ENCODE results near the gene PLAC1. TPM values are rescaled to one million over a fixed set of nuclear protein-coding genes. Genes with fewer than 3 reads are reported as not detected.

PLAC1 gene
- total RNA-seq, 4 donors from 2014 or later = 1.9 TPM; not detected in 3

DNA sequence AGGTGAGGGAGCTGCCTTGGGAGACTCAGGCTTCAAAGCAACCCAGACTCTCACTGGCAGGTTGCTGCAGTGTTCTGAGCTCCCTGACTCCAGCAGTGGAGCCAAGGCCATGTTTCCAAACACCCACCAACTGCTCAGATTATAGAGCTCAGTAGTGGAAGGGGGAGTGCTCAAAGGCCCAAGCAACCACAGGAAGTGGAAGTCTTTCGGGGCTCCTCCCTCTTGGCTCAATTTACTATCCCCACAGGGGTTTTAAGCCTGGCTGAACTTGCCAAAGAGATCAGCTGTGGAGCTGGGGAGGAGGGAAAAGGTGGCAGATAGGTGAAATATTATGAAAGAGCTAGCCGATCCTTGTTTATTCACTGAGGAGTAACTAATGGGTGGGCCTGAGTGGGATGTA, 115.8 kb downstream of the PLAC1 start:
- peaks cover 2 to 25% of the 10 kb centered on the region in 2 donors for H3K27me3 ChIP-seq
- intact Hi-C loops (cut with DNase I; ENCODE audit: low total_unique reads) = no loop called here
- no peaks in the 10 kb centered on the region for H3K36me3 ChIP-seq
- H3K27ac ChIP-seq = peak overlapping the region in 1 of 2 donors; percentile 1
- no peak for TF ChIP-seq POLR2A (IDR thresholded peaks at IDR 0.05)
- TF ChIP-seq, protein P1, sequence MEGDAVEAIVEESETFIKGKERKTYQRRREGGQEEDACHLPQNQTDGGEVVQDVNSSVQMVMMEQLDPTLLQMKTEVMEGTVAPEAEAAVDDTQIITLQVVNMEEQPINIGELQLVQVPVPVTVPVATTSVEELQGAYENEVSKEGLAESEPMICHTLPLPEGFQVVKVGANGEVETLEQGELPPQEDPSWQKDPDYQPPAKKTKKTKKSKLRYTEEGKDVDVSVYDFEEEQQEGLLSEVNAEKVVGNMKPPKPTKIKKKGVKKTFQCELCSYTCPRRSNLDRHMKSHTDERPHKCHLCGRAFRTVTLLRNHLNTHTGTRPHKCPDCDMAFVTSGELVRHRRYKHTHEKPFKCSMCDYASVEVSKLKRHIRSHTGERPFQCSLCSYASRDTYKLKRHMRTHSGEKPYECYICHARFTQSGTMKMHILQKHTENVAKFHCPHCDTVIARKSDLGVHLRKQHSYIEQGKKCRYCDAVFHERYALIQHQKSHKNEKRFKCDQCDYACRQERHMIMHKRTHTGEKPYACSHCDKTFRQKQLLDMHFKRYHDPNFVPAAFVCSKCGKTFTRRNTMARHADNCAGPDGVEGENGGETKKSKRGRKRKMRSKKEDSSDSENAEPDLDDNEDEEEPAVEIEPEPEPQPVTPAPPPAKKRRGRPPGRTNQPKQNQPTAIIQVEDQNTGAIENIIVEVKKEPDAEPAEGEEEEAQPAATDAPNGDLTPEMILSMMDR (IDR thresholded peaks at IDR 0.05) = no peak
- no peaks in the 10 kb centered on the region for H3K4me1 ChIP-seq
- no peak overlapping the region for H3K4me3 ChIP-seq
- no peak for DNase-seq
- no peaks in the 10 kb centered on the region for H3K9me3 ChIP-seq

DNA sequence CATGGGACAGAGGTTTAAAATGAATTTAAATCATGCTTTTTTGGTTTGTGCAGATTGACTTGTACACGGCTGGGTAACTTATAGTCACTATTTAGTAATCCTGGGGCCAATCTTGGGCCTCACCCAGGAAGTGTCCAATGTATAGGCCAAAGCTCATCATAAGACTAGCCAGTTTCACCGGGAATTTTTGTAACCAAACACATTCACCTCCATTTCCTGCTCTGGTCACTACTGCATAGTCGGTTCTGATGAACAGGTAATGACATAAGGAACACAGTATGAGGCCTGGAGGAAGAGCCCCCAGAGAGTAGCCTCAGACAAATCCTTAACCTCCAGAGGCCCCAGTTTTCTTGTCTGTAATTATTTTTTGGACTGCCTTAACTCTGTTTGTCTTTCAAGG, 116.4 kb downstream of the PLAC1 start:
- no peak overlapping the region for H3K4me3 ChIP-seq
- H3K27me3 ChIP-seq = peaks cover 2 to 19% of the 10 kb centered on the region in 2 donors
- intact Hi-C loops (cut with DNase I; ENCODE audit: low total_unique reads) = no loop called here
- no peaks in the 10 kb centered on the region for H3K36me3 ChIP-seq
- no peaks in the 10 kb centered on the region for H3K4me1 ChIP-seq
- DNase-seq = no peak
- H3K27ac ChIP-seq = no peak overlapping the region
- TF ChIP-seq, protein P1 (IDR thresholded peaks at IDR 0.05) = no peak
- TF ChIP-seq POLR2A (IDR thresholded peaks at IDR 0.05) = no peak
- no peaks in the 10 kb centered on the region for H3K9me3 ChIP-seq

DNA sequence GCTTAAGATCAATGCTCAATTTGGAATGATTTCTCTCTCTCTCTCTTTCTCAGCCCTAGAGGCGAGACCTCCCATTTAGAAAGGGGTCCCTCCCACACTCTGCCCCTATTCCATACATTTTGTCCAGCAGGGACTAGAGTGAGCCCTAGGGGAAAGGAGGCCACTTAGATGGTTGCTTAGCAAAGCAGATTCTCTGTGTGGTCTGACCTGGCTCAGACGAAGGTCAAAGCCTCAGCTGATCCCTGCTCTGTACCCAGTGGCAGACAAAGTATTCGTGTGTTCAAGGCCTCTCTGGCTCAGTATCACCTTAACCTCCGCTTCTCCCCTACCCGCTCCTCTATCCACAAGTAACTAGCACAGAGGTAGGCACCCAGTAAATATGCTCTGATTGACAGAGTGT, 120.0 kb downstream of the PLAC1 start:
- TF ChIP-seq POLR2A (IDR thresholded peaks at IDR 0.05) = no peak
- TF ChIP-seq, protein P1 (IDR thresholded peaks at IDR 0.05) = no peak
- Histone ChIP-seq H3K9me3 (no peaks in the 10 kb centered on the region), H3K36me3 (no peaks in the 10 kb centered on the region), H3K27me3 (no peaks in the 10 kb centered on the region), H3K4me1 (no peaks in the 10 kb centered on the region), H3K27ac (no peak overlapping the region), H3K4me3 (no peak overlapping the region)
- no peak for DNase-seq
- intact Hi-C loops (cut with DNase I; ENCODE audit: low total_unique reads) = no loop called here

DNA sequence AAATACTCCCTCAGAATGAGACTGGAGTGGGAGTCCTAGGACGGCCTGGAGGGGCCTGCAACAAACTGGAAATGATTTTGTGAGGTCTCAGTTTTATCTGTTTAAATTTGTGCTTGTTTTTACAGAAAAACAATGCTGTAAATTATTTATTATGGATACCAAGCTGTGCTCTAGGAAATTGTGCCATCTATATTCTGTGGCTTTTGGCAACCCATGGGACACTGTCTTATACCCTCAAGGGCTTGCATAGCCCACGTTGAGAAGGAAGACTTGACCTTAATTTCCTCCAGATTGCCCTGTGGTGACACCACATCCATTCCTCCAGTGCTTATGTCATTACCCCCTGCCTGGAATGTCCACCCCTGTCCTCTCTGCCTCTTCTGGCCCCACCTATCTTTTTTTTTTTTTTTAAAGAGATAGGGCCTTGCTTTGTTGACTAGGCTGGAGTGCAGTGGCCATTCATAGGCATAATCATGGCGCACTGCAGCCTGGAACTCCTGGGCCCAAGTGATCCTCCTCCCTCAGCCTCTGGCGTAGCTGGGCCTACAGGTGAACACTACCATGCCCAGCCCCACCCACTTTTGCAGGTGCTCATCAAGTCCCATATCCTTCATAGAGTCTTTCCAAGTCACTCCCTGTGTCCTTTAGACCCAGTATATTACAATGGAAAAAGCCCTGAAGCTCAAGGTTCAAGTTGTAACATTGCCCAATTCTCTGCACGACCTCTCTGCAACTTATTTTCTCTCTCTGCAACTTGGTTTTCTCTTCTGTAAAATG, 120.9 kb downstream of the PLAC1 start:
- TF ChIP-seq POLR2A (IDR thresholded peaks at IDR 0.05) = no peak
- TF ChIP-seq, protein P1 (IDR thresholded peaks at IDR 0.05) = no peak
- no peak for DNase-seq
- Histone ChIP-seq H3K4me3 (no peak overlapping the region), H3K27ac (peak overlapping the region; percentile 45), H3K27me3 (no peaks in the 10 kb centered on the region), H3K9me3 (no peaks in the 10 kb centered on the region), H3K4me1 (no peaks in the 10 kb centered on the region), H3K36me3 (no peaks in the 10 kb centered on the region)
- intact Hi-C loops (cut with DNase I; ENCODE audit: low total_unique reads) = no loop called here

DNA sequence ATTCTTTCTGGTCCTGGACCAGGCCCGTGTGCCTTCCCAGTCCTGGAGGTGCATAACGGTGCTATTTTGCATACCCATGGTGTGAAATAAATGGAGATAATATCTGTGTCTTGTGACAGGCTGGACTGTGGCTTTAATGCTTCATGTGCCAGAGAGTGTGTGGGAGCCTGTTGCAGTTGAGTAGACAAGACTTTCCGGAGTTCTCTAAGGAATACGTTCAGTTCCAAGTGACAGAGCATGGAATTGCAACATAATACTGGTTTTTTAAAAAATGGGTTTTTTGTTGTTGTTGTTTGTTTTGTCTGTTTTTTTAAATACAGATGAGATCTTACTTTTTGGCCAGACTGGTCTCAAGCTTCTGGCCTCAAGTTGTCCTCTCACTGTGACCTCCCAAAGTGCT, 124.3 kb downstream of the PLAC1 start:
- Histone ChIP-seq H3K27ac (no peak overlapping the region), H3K4me3 (no peak overlapping the region), H3K27me3 (no peaks in the 10 kb centered on the region), H3K36me3 (no peaks in the 10 kb centered on the region), H3K4me1 (no peaks in the 10 kb centered on the region), H3K9me3 (no peaks in the 10 kb centered on the region)
- DNase-seq = no peak
- TF ChIP-seq, protein P1 (IDR thresholded peaks at IDR 0.05) = no peak
- TF ChIP-seq POLR2A (IDR thresholded peaks at IDR 0.05) = no peak
- intact Hi-C loops (cut with DNase I; ENCODE audit: low total_unique reads) = no loop called here

Measured in uterus (tissue), 4 donors.